Measurements from ENCODE around the gene GZMM.

- TF ChIP-seq CTCF (IDR thresholded peaks at IDR 0.05 in 4 of 5, conservative IDR thresholded peaks at IDR 0.05 in 1 of 5) (no peak), POLR2A (IDR thresholded peaks at IDR 0.05) (no peak)
Observed at GRCh38 chr19:535017-535835, 8.6 kb upstream of the GZMM start.

Data from gastrocnemius medialis (tissue), 4 donors.